ENCODE data around the gene CAMKMT. TPM values are rescaled to one million over a fixed set of nuclear protein-coding genes. Genes with fewer than 3 reads are reported as not detected.

CAMKMT gene
- total RNA-seq, 2 donors from 2014 or later = 3.6 to 4.6 TPM

DNA sequence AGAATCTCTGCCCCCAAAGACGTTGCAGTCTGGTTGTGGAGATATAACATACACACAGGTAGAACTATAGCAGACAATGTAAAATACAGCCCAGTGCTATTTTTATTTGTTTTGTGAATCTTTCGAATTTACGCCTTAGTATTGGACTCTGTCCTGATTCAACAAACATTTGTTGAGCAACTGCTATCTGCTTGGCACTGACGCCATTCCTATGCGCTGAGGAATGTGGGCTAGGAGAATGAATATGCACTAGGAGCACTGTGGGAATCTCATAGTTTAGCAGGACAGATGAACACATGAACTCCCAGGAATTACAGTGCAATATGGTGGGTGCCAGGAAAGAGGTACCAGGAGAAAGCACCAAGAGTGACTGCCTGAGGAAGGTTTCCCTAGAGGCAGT lies 398.1 kb downstream of the CAMKMT start:
- Histone ChIP-seq H3K9me3 (no peaks in the 10 kb centered on the region), H3K4me1 (no peaks in the 10 kb centered on the region), H3K27me3 (no peaks in the 10 kb centered on the region), H3K27ac (no peak overlapping the region), H3K36me3 (no peaks in the 10 kb centered on the region), H3K4me3 (no peak overlapping the region)
- TF ChIP-seq CTCF (IDR thresholded peaks at IDR 0.05) = no peak
- no peak for DNase-seq (ENCODE audit: low spot score)

DNA sequence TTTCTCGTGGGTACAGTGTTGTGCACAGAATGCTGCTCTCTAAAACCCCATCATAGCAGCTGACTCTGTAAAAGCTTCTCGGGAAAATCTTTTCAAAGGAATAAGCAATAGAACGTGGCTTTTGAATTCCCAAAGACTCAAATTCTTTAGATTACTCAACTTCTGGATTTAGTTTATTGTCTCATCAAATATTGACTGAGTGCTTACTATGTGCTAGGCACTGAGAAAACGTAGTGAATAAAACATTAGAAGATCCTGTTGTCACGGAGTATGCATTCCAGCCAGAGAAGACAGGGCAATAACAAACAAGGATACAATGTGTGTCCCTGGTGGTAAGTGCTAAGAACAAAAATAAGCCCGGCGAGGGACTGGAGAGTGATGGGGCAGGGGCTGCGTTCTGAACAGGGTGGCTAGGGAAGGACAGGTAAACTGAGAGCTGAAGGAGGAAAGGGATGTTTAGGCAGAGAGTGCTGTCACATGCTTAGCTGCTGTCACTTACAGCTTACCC lies 401.6 kb downstream of the CAMKMT start:
- no peak overlapping the region for H3K27ac ChIP-seq
- no peak for DNase-seq (ENCODE audit: low spot score)
- H3K36me3 ChIP-seq = no peaks in the 10 kb centered on the region
- H3K4me3 ChIP-seq = no peak overlapping the region
- H3K4me1 ChIP-seq = no peaks in the 10 kb centered on the region
- H3K9me3 ChIP-seq = no peaks in the 10 kb centered on the region
- peaks cover 0 to 3% of the 10 kb centered on the region in 2 donors for H3K27me3 ChIP-seq
- no peak for TF ChIP-seq CTCF (IDR thresholded peaks at IDR 0.05)

DNA sequence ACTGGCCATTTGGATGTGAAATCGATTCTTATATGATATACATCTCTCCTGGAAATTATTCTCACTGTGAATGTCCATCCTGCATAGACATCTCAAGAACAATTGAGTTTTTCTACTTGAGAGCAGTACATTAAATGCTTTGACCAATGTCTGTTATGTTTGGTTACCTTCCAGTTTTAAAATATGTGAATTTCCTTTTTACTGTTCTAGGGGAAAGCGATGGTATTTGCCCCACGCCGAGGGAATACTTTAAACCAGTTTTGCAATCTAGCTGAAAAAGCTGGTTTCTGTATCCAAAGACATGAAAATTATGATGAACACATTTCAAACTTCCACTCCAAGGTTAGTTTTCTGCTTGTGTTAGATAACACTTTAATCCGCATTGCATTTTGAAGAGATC lies 404.5 kb downstream of the CAMKMT start:
- DNase-seq (ENCODE audit: low spot score) = no peak
- Histone ChIP-seq H3K27me3 (peaks cover 0 to 3% of the 10 kb centered on the region in 2 donors), H3K9me3 (no peaks in the 10 kb centered on the region), H3K4me3 (no peak overlapping the region), H3K36me3 (no peaks in the 10 kb centered on the region), H3K27ac (no peak overlapping the region), H3K4me1 (no peaks in the 10 kb centered on the region)
- TF ChIP-seq CTCF (IDR thresholded peaks at IDR 0.05) = no peak

DNA sequence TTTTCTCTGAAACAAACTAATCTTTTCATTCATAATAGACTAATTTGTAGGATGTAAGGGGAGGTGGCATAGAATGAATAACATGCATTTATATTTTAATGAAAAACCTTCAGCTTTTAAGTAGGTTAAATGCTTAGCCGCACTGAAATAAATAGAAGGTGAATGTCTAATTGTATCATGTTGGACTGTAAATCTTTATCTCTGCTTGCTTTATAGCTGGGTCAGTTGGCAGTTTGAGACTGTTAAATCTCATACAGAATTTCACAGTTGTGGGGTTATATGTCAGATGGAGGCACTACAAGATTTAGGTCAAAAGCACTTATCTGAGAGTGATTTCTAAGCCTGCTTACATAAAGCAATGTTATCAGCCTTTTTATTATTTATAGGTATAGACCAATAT lies 405.0 kb downstream of the CAMKMT start:
- no peak for TF ChIP-seq CTCF (IDR thresholded peaks at IDR 0.05)
- Histone ChIP-seq H3K4me3 (no peak overlapping the region), H3K27ac (no peak overlapping the region), H3K27me3 (peaks cover 0 to 3% of the 10 kb centered on the region in 2 donors), H3K9me3 (no peaks in the 10 kb centered on the region), H3K36me3 (no peaks in the 10 kb centered on the region), H3K4me1 (no peaks in the 10 kb centered on the region)
- DNase-seq (ENCODE audit: low spot score) = no peak

DNA sequence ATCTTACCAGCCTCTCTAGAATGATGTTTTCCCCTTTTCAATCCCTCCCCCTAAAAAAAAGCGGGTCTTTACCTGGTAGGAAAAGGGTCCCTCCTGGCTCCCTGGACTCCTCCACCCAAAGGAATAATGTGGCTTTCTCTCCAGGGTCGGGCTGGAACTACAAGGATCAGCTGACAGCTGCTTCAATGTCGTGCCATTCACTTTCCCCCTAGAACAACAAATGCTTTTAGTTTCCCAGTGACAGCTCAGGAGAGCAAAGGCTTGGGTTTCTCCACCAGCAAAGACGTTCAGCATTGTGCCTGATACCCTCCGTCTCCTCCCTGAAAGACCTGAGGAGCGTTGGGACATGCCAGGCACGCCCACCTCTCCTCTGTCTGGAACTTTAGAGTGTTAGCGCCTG lies 405.9 kb downstream of the CAMKMT start:
- no peak for TF ChIP-seq CTCF (IDR thresholded peaks at IDR 0.05)
- peaks cover 0 to 3% of the 10 kb centered on the region in 2 donors for H3K27me3 ChIP-seq
- H3K9me3 ChIP-seq = no peaks in the 10 kb centered on the region
- H3K27ac ChIP-seq = no peak overlapping the region
- no peaks in the 10 kb centered on the region for H3K4me1 ChIP-seq
- H3K36me3 ChIP-seq = no peaks in the 10 kb centered on the region
- DNase-seq (ENCODE audit: low spot score) = no peak
- H3K4me3 ChIP-seq = no peak overlapping the region

Measured in right atrium auricular region (tissue), 2 donors.